Cardiac muscle cell (in vitro differentiated cells and primary cell): ENCODE measurements around the gene COMMD1. TPM values are rescaled to one million over a fixed set of nuclear protein-coding genes. Genes with fewer than 3 reads are reported as not detected.
"Not testable (repeated sequence)": the region's sequence is repeated elsewhere in the genome, so short reads cannot be mapped to it uniquely, and the experiment has no call there.

Experiments used
- DNase-seq, 2 donors: peaks; one replicate each; pipeline versions ENCODE4 v3.0.0 to v3.0.0-alpha.2; 2010 to 2017; ENCODE audit warnings: low read depth in 1 of 2, low spot score in 1 of 2
- H3K27ac ChIP-seq: fragments of 200-600 bp; sonication (generic); 2 replicates; pipeline ENCODE4 v1.5.1; 2016
- H3K27me3 ChIP-seq: fragments of 200-600 bp; sonication (generic); 2 replicates; pipeline ENCODE4 v1.6.0; 2016; ENCODE audit warnings: control low read depth
- H3K36me3 ChIP-seq: fragments of 200-600 bp; sonication (generic); 2 replicates; pipeline ENCODE4 v1.5.1; 2016; ENCODE audit warnings: control low read depth
- H3K4me1 ChIP-seq: fragments of 200-600 bp; sonication (generic); 2 replicates; pipeline ENCODE4 v1.8.1; 2017; ENCODE audit warnings: low read depth, mild to moderate bottlenecking, mixed run types
- H3K4me3 ChIP-seq: fragments of 200-600 bp; sonication (generic); 2 replicates; pipeline ENCODE4 v1.5.1; 2016; ENCODE audit warnings: mild to moderate bottlenecking
- H3K9me3 ChIP-seq: fragments of 200-600 bp; sonication (generic); 2 replicates; pipeline ENCODE4 v1.5.1; 2017; ENCODE audit warnings: low read depth, mild to moderate bottlenecking, control low read depth
- polyA plus RNA-seq: library from polyadenylated mRNA; unstranded; fragments of >200 nt; fragmentation: Nextera tagmentation; extraction: Ambion mirVana; gene quantifications from 2 replicates; pipeline ENCODE4 v1.2.1, GENCODE V29; 2016
- total RNA-seq: library from RNA; depleted of rRNA; stranded (reverse); fragments of >200 nt; gene quantifications from 2 replicates; pipeline ENCODE4 v1.2.3, GENCODE V29; 2016
- TF ChIP-seq, protein P1 (sequence below): IDR thresholded peaks from 2 replicates; pipeline ENCODE4 v1.5.1; 2012; ENCODE audit warnings: low read depth, mild to moderate bottlenecking, low read length

Gene COMMD1
- total and polyA plus RNA-seq, 2 experiments from 2014 or later = 36.1 to 94.0 TPM

DNA sequence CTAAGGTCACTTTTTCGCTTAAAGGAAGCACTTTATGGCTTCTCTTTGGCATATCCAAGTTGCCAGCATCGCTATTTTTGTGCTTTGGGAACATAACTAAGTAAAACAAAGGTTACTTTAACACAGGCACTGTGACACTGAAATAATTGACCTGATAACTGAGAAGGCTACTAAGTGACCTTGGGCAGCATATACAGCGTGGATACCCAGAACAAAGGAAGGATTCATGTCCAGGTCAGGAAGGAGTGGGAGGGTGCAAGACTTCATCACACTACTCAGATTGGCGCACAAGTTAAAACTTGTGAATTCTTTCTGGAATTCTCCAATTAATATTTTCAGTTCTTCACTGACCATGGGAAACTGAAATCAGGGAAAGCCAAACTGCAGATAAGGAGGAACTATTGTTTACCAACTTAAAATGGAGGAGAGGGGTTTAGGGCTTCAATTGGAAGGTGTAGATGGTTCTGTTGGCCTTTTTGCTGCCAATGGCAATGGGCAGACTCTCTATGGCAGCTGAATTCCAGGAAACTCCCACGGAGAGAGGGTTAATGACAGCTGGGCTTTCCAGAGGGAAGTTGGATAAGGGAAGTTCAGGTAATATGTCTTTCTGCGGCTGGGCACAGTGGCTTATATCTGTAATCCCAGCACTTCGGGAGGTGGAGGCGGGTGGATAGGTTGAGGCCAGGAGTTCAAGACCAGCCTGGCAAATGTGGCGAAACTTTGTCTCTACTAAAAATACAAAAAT, 45.3 kb downstream of the COMMD1 start:
- Histone ChIP-seq H3K4me3 (no peak overlapping the region), H3K9me3 (no peaks in the 10 kb centered on the region), H3K36me3 (no peaks in the 10 kb centered on the region), H3K27me3 (no peaks in the 10 kb centered on the region), H3K4me1 (peaks cover 19% of the 10 kb centered on the region), H3K27ac (peak overlapping the region; percentile 74)
- TF ChIP-seq, protein P1, sequence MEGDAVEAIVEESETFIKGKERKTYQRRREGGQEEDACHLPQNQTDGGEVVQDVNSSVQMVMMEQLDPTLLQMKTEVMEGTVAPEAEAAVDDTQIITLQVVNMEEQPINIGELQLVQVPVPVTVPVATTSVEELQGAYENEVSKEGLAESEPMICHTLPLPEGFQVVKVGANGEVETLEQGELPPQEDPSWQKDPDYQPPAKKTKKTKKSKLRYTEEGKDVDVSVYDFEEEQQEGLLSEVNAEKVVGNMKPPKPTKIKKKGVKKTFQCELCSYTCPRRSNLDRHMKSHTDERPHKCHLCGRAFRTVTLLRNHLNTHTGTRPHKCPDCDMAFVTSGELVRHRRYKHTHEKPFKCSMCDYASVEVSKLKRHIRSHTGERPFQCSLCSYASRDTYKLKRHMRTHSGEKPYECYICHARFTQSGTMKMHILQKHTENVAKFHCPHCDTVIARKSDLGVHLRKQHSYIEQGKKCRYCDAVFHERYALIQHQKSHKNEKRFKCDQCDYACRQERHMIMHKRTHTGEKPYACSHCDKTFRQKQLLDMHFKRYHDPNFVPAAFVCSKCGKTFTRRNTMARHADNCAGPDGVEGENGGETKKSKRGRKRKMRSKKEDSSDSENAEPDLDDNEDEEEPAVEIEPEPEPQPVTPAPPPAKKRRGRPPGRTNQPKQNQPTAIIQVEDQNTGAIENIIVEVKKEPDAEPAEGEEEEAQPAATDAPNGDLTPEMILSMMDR = no peak
- DNase-seq = no peak

DNA sequence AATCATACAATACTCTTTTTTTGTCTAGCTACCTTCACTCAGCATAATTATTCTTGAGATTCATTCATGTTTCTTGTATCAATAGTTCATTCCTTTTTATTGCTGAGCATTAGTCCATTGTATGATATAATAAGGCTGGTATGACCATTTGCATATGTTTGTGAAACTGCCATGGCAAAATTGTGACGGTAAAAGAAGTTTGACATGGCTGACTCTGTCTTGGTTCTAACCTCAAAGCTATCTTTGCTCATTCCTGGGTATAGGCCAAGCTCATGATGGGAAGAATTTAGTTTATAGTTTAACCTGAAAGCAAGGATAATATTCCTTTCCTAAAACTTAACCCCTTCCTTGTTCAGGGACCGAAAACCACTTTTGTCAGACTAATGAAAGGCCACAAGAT, 46.4 kb downstream of the COMMD1 start:
- Histone ChIP-seq H3K27ac (no peak overlapping the region), H3K4me1 (peaks cover 13% of the 10 kb centered on the region), H3K27me3 (no peaks in the 10 kb centered on the region), H3K9me3 (no peaks in the 10 kb centered on the region), H3K36me3 (no peaks in the 10 kb centered on the region), H3K4me3 (no peak overlapping the region)
- no peak for DNase-seq
- TF ChIP-seq, protein P1 = no peak

DNA sequence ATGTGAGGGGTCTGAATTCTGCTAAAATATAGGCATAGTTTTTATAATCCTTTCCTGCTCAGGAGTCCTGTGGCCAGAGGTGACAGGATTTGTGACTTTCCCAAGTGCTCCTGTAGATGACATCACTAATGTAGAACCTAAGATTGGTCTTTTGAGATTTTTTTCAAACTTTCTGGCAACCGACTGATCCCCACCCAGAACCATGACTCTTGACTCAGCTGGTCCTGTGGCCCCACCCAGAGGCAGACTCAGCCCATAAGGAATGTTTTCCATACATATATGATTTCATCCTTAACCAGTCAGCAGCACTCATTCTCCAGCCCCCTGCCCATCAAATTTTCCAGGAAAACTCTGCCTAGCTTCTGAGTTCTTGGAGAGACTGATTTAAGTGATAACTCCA, 46.8 kb downstream of the COMMD1 start:
- Histone ChIP-seq H3K4me1 (peaks cover 11% of the 10 kb centered on the region), H3K4me3 (no peak overlapping the region), H3K27ac (no peak overlapping the region), H3K9me3 (no peaks in the 10 kb centered on the region), H3K27me3 (no peaks in the 10 kb centered on the region), H3K36me3 (no peaks in the 10 kb centered on the region)
- TF ChIP-seq, protein P1 = no peak
- DNase-seq = no peak

DNA sequence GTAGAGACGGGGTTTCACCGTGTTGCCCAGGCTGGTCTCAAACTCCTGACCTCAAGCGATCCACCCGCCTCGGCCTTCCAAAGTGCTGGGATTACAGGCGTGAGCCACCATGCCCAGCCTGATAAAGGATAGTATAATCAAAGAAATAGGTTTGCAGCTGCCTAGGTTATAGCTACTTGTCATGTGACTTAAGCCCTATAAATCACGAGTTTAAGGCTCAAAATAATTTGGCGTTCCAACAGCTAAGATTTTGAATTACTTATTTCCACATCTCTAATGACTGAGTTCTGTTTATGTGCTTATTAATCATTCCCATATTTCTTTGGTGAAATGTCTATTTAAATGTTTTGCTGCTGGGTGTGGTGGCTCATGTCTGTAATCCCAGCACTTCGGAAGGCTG, 49.4 kb downstream of the COMMD1 start:
- not testable (repeated sequence) for DNase-seq, H3K4me3 ChIP-seq, H3K4me1 ChIP-seq, H3K9me3 ChIP-seq, H3K27me3 ChIP-seq, H3K27ac ChIP-seq, H3K36me3 ChIP-seq

DNA sequence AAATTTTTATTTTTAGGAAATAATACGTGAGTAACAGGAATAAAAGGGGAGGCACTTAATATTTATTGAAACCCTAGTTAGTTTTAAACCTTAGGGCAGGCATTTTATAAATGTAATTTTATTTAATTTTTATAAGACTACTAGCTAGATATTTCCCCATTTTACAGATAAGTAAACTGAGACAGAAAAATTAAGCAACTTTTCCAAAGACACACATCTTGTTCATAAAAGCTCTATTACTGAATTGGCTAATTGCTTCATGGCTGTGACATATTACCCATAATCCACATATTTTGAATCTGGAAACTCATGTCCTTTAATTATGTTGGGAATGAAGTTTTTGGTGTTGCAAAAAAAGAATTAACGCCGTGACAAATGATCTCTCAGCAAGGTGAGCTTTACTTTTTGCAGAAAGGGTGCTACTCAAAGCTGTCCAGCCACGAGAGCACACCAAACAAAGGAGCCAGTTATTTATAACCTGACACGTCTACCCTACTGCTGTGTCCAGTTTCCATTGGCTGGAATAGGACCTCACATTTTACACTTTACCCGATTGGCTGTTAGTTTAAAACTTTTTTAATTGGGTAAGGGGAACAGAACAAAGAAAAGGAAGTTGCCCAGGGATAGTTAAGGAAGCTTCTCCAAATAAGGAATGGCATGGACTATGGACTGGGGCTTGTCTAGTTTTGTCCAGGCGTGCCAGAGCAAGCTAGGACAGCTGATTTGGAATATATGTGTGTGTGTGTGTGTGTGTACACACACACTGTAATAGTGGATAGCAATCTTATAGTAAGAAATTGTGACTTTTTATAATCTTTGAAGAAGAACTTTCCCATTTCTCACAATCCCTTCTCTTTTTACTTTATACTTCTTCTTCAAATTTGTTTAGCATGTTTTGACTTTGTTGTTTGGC, 54.2 kb downstream of the COMMD1 start:
- TF ChIP-seq, protein P1 = no peak
- no peak overlapping the region for H3K27ac ChIP-seq
- no peak overlapping the region for H3K4me3 ChIP-seq
- DNase-seq = no peak
- H3K9me3 ChIP-seq = no peaks in the 10 kb centered on the region
- H3K27me3 ChIP-seq = no peaks in the 10 kb centered on the region
- no peaks in the 10 kb centered on the region for H3K36me3 ChIP-seq
- no peaks in the 10 kb centered on the region for H3K4me1 ChIP-seq
